ENCODE data around the gene DNAJB6.

- no peak for TF ChIP-seq ATF3 (CRISPR knock-in tag; conservative IDR thresholded peaks at IDR 0.05)
- no peak for TF ChIP-seq CBFB (CRISPR knock-in tag; IDR thresholded peaks at IDR 0.05; ENCODE audit: low read depth)
- no peak for TF ChIP-seq CTCF (IDR thresholded peaks at IDR 0.05)
- no peak for TF ChIP-seq ZNF121 (CRISPR knock-in tag; IDR thresholded peaks at IDR 0.05)
- no peak for TF ChIP-seq NR3C1 (CRISPR knock-in tag; conservative IDR thresholded peaks at IDR 0.05; ENCODE audit: low read depth)
- TF ChIP-seq ZSCAN18 (CRISPR knock-in tag; IDR thresholded peaks at IDR 0.05), result no peak
- no peak for TF ChIP-seq NR2C2 (CRISPR knock-in tag; IDR thresholded peaks at IDR 0.05)
- no peak for TF ChIP-seq SMAD4 (CRISPR knock-in tag; IDR thresholded peaks at IDR 0.05)
- no peak for TF ChIP-seq OVOL2 (CRISPR knock-in tag; IDR thresholded peaks at IDR 0.05; ENCODE audit: borderline replicate concordance)
- TF ChIP-seq FOXJ3 (CRISPR knock-in tag; IDR thresholded peaks at IDR 0.05; ENCODE audit: borderline replicate concordance), result no peak
- no peak for TF ChIP-seq ZNF138 (CRISPR knock-in tag; conservative IDR thresholded peaks at IDR 0.05)
Observed at GRCh38 chr7:157422279-157422678, 85.5 kb downstream of the DNAJB6 start.

Measured in WTC11 (cell line).